Measurements from ENCODE around the gene PDGFRA.
A peak's percentile ranks its signal among the peaks of the same experiment; 100 is the strongest.

PDGFRA gene

GRCh38 chr4:54217642-54218495 is 11.2 kb upstream of the PDGFRA start:
- peak; percentile 81 for TF ChIP-seq CTCF (IDR thresholded peaks at IDR 0.05; ENCODE audit: insufficient read depth, missing control alignments)
- no peak for FAIRE-seq
- peak; percentile 62 for DNase-seq (ENCODE audit: insufficient read length, low spot score)

GRCh38 chr4:54218736-54219135 is 10.4 kb upstream of the PDGFRA start:
- FAIRE-seq, result no peak
- no peak for TF ChIP-seq CTCF (IDR thresholded peaks at IDR 0.05; ENCODE audit: insufficient read depth, missing control alignments)
- DNase-seq (ENCODE audit: insufficient read length, low spot score), result no peak

- no peak for TF ChIP-seq CTCF (IDR thresholded peaks at IDR 0.05; ENCODE audit: insufficient read depth, missing control alignments)
These were observed 4.0 kb upstream of the PDGFRA start for GRCh38 chr4:54224996-54225597.

GRCh38 chr4:54225598-54226403 is 3.3 kb upstream of the PDGFRA start:
- FAIRE-seq (no peak), DNase-seq (ENCODE audit: insufficient read length, low spot score) (no peak)
- TF ChIP-seq CTCF (IDR thresholded peaks at IDR 0.05; ENCODE audit: insufficient read depth, missing control alignments), result no peak

More at GRCh38 chr4:54224996-54225597, 4.0 kb upstream of the PDGFRA start:
- FAIRE-seq (no peak), DNase-seq (ENCODE audit: insufficient read length, low spot score) (no peak)

GRCh38 chr4:54226404-54227255 is 2.5 kb upstream of the PDGFRA start:
- DNase-seq (ENCODE audit: insufficient read length, low spot score) (no peak), FAIRE-seq (no peak)

More at GRCh38 chr4:54226404-54227255, 2.5 kb upstream of the PDGFRA start:
- no peak for TF ChIP-seq CTCF (IDR thresholded peaks at IDR 0.05; ENCODE audit: insufficient read depth, missing control alignments)

Data from D721Med (cell line).